Right lobe of liver (tissue), 6 donors: Measurements from ENCODE around the gene ELAC2. TPM values are rescaled to one million over a fixed set of nuclear protein-coding genes. Genes with fewer than 3 reads are reported as not detected.

Source experiments
- ATAC-seq, 4 donors: fragments of 200-7000 bp; cut with Tn5 transposase; one replicate each; pipeline ENCODE4 v1.9.1; 2020; ENCODE audit warnings: mild to moderate bottlenecking in 4 of 4, moderate library complexity in 4 of 4
- DNase-seq, 3 donors: peaks; one replicate each; pipeline ENCODE4 v3.0.0-alpha.2; 2020
- H3K27ac ChIP-seq, 3 donors: fragments of 200-600 bp; one replicate each; pipeline ENCODE4 v1.8.0; 2022
- H3K27me3 ChIP-seq, 2 donors: fragments of 200-600 bp; one replicate each; pipeline ENCODE4 v1.8.0; 2022
- H3K36me3 ChIP-seq, 4 donors: fragments of 200-600 bp; sonication (generic) in 1 of 4; one replicate each; pipeline versions ENCODE4 v1.5.1 to v1.8.0; 2017 to 2022; ENCODE audit warnings: control low read depth in 1 of 4
- H3K4me1 ChIP-seq, 4 donors: fragments of 200-600 bp; sonication (generic) in 1 of 4; one replicate each; pipeline versions ENCODE4 v1.5.1 to v1.8.0; 2017 to 2022; ENCODE audit warnings: control low read depth in 1 of 4
- H3K4me3 ChIP-seq, 3 donors: fragments of 200-600 bp; one replicate each; pipeline ENCODE4 v1.8.0; 2022
- H3K9me3 ChIP-seq, 4 donors: fragments of 200-600 bp; sonication (generic) in 1 of 4; one replicate each; pipeline versions ENCODE4 v1.5.1 to v1.8.0; 2017 to 2022; ENCODE audit warnings: control low read depth in 1 of 4
- CTCF ChIP-seq, 4 donors: fragments of 200-600 bp in 3 of 4; fragments of 450-650 bp in 1 of 4; IDR thresholded peaks; one replicate each; pipeline versions ENCODE4 v1.5.1 to v1.8.0; 2016 to 2022; ENCODE audit warnings: antibody characterized with exemption in 4 of 4, mild to moderate bottlenecking in 2 of 4
- POLR2A ChIP-seq: fragments of 450-650 bp; IDR thresholded peaks from one replicate; pipeline ENCODE4 v1.6.1; 2017; ENCODE audit warnings: antibody characterized with exemption, mild to moderate bottlenecking
- WGBS: methylation state at CpG from one replicate; pipeline ENCODE4 v1.1.6; 2018; ENCODE audit warnings: low coverage, low lambda C conversion rate; ENCODE audit not compliant: insufficient coverage; ENCODE audit errors: missing lambda C conversion rate; 5-methylcytosine and 5-hydroxymethylcytosine counted together
- intact Hi-C, 2 donors: fragments of 100-400 bp; cut with DNase I; formaldehyde crosslinking; loops; one replicate each; pipeline versions ENCODE4 v1.11.2 to v1.14.1; 2022
- total RNA-seq, 6 experiments: library from RNA; depleted of rRNA in 2 of 6; stranded (reverse); fragments of >200 nt in 2 of 6; fragmentation: NEBNext Ultra II Directional in 3 of 6; extraction: Animal tissue kit (Norgen Biotek cat#: 25700) in 3 of 6; gene quantifications; one replicate each; pipeline versions ENCODE4 v1.1.0 to v1.2.4, GENCODE V29; 2016 to 2023
- donor health status: DM: no; HTN: yes; CAD: no.
- donor health status: DM: no; HTN: no; CAD: no.
- donor health status: DM: no; HTN: no; CAD: no.
- donor health status: DM: no; HTN: yes; CAD: no.
- donor health status: DM: no; HTN: yes; CAD: no.

The ELAC2 gene
- total RNA-seq, 6 experiments from 2014 or later, result 28.7 to 72.8 (median 36.2) TPM

- 60% methylated on average over 2 of the region's 8 CpGs for WGBS
- Histone ChIP-seq H3K9me3 (no peaks in the 10 kb centered on the region), H3K27ac (no peak overlapping the region), H3K36me3 (peaks cover 4 to 97% (median 41%) of the 10 kb centered on the region in 4 donors), H3K4me3 (no peak overlapping the region), H3K4me1 (no peaks in the 10 kb centered on the region), H3K27me3 (no peaks in the 10 kb centered on the region)
- ATAC-seq, result no peak
- TF ChIP-seq POLR2A (no peak), CTCF (IDR thresholded peaks at IDR 0.05) (no peak)
- intact Hi-C loops, result loop anchor here (5.0 to 10.0 kb wide), 2 partner anchors 73 to 76 kb away; no protein-coding TSS in a partner anchor
- no peak for DNase-seq
Measured at GRCh38 chr17:13000561-13000960, 17.3 kb downstream of the ELAC2 start.

GRCh38 chr17:12998874-12999273 is 19.0 kb downstream of the ELAC2 start:
- intact Hi-C loops, result no loop called here
- H3K4me1 ChIP-seq, result no peaks in the 10 kb centered on the region
- peaks cover 4 to 99% (median 46%) of the 10 kb centered on the region in 4 donors for H3K36me3 ChIP-seq
- no peak overlapping the region for H3K27ac ChIP-seq
- TF ChIP-seq CTCF (IDR thresholded peaks at IDR 0.05) (no peak), POLR2A (no peak)
- 96% methylated on average over 5 of the region's 5 CpGs for WGBS
- ATAC-seq (no peak), DNase-seq (no peak)
- no peaks in the 10 kb centered on the region for H3K9me3 ChIP-seq
- no peak overlapping the region for H3K4me3 ChIP-seq
- no peaks in the 10 kb centered on the region for H3K27me3 ChIP-seq

DNA sequence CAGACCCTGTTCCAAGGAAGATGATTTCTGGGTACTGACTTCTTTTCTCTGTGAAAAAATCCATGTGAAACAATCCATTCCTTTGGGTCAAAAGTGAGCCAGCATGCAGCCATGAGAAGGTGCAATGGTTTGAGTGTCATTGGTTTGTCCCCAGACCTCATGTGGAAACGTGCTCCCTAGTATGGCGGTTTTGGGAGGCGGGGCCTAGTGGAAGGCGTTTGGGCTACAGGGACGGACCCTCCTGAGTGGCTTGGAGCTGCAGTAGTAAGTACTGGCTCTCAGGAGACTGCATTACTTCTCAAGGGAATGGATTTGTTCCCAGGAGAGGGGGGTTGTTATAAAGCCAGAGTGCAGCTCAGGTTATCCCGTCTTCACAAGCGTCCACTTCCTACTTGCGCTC is 19.4 kb downstream of the ELAC2 start:
- no peaks in the 10 kb centered on the region for H3K4me1 ChIP-seq
- TF ChIP-seq POLR2A, result no peak
- TF ChIP-seq CTCF (IDR thresholded peaks at IDR 0.05), result no peak
- DNase-seq, result no peak
- no peak overlapping the region for H3K4me3 ChIP-seq
- H3K27ac ChIP-seq, result no peak overlapping the region
- H3K36me3 ChIP-seq, result peaks cover 4 to 99% (median 46%) of the 10 kb centered on the region in 4 donors
- no peak for ATAC-seq
- no peaks in the 10 kb centered on the region for H3K27me3 ChIP-seq
- no peaks in the 10 kb centered on the region for H3K9me3 ChIP-seq
- intact Hi-C loops, result no loop called here
- WGBS, result 85% methylated on average over 5 of the region's 8 CpGs

- Histone ChIP-seq H3K4me3 (no peak overlapping the region), H3K27me3 (no peaks in the 10 kb centered on the region), H3K27ac (no peak overlapping the region), H3K36me3 (peaks cover 2 to 100% (median 48%) of the 10 kb centered on the region in 4 donors), H3K9me3 (no peaks in the 10 kb centered on the region), H3K4me1 (no peaks in the 10 kb centered on the region)
- intact Hi-C loops, result no loop called here
- DNase-seq, result no peak
- TF ChIP-seq POLR2A, result no peak
- no peak for ATAC-seq
- WGBS, result 87% methylated on average over 4 of the region's 5 CpGs
Measured at GRCh38 chr17:12996941-12997340, 20.9 kb downstream of the ELAC2 start.

- Histone ChIP-seq H3K4me3 (no peak overlapping the region), H3K27ac (no peak overlapping the region), H3K9me3 (no peaks in the 10 kb centered on the region), H3K4me1 (peaks cover 0 to under 1% (median 0%) of the 10 kb centered on the region in 4 donors), H3K36me3 (peaks cover 0 to 100% (median 47%) of the 10 kb centered on the region in 4 donors), H3K27me3 (no peaks in the 10 kb centered on the region)
- 100% methylated on average over 2 of the region's 10 CpGs for WGBS
- ATAC-seq (no peak), DNase-seq (no peak)
- TF ChIP-seq CTCF (IDR thresholded peaks at IDR 0.05) (no peak), POLR2A (no peak)
- intact Hi-C loops, result no loop called here
Measured at GRCh38 chr17:12996357-12996756, 21.5 kb downstream of the ELAC2 start.
